K562 (cell line): Measurements from ENCODE around the gene B3GALT5. TPM values are rescaled to one million over a fixed set of nuclear protein-coding genes. Genes with fewer than 3 reads are reported as not detected.

Experiments
- ATAC-seq: fragments of 200-7000 bp; cut with Tn5 transposase; 3 replicates; pipeline ENCODE4 v1.9.1; 2020; ENCODE audit warnings: moderate library complexity
- BruUV-seq: library from RNA; stranded (reverse); fragments of 400-500 nt; replicated peaks from 2 replicates; lab custom pipeline; 2021; lab: Mats Ljungman, UMichigan
- CTCF ChIA-PET: fragments of 300-600 bp; formaldehyde crosslinking; extraction: SDS; loops from one replicate; lab custom pipeline; 2021; ENCODE audit warnings: low intra/inter-chr PET ratio; lab: Yijun Ruan, JAX
- POLR2A ChIA-PET: fragments of 300-600, 350-650 bp; sonication (Branson Sonifier 250); formaldehyde crosslinking; extraction: SDS; loops from one replicate; lab custom pipeline; 2021; ENCODE audit warnings: antibody characterized with exemption, inconsistent platforms; lab: Yijun Ruan, JAX
- DNase-seq, 4 experiments: peaks; one replicate each; pipeline versions ENCODE4 v3.0.0 to v3.0.0-alpha.2; 2011 to 2018; ENCODE audit warnings: low spot score in 3 of 4, mixed read lengths in 3 of 4; ENCODE audit errors: extremely low read depth in 1 of 4
- FAIRE-seq: peaks from 2 replicates; lab custom pipeline; 2011; peaks lifted over from hg19 to GRCh38; lab: Jason Lieb, UNC
- H2AFZ ChIP-seq: 2 replicates; pipeline ENCODE4 v1.6.0; 2011; ENCODE audit warnings: low read depth, low read length, control low read depth, inconsistent platforms
- H3K27ac ChIP-seq: fragments of 200-600 bp; 3 replicates; pipeline ENCODE4 v1.8.0; 2011; ENCODE audit warnings: low read depth, mild to moderate bottlenecking, control low read depth, inconsistent platforms, low read length, moderate library complexity, mixed read lengths; ENCODE audit errors: extremely low read depth
- H3K27me3 ChIP-seq, 2 experiments: fragments of 300-600 bp in 1 of 2; 2 replicates in 1 of 2; 3 replicates in 1 of 2; pipeline versions ENCODE4 v1.6.0 to v1.8.0; 2011; ENCODE audit warnings: inconsistent platforms in 2 of 2, low read length in 2 of 2, mild to moderate bottlenecking in 1 of 2, mixed read lengths in 1 of 2, moderate library complexity in 1 of 2; ENCODE audit not compliant: control insufficient read depth in 2 of 2, insufficient read depth in 2 of 2
- H3K36me3 ChIP-seq: fragments of 300-600 bp; 3 replicates; pipeline ENCODE4 v1.8.0; 2011; ENCODE audit warnings: mild to moderate bottlenecking, low read length, inconsistent platforms; ENCODE audit not compliant: control insufficient read depth, insufficient read depth
- H3K4me1 ChIP-seq, 2 experiments: fragments of 200-600 bp in 1 of 2; replicated peaks in 1 of 2; 2 replicates in 1 of 2; 3 replicates in 1 of 2; pipeline versions ENCODE4 v1.5.1 to v1.8.0; 2011; ENCODE audit warnings: inconsistent platforms in 2 of 2, low read length in 2 of 2, mild to moderate bottlenecking in 1 of 2, mixed read lengths in 1 of 2, moderate library complexity in 1 of 2; ENCODE audit not compliant: control insufficient read depth in 2 of 2, insufficient read depth in 2 of 2
- H3K4me2 ChIP-seq: 2 replicates; pipeline ENCODE4 v1.6.1; 2011; ENCODE audit warnings: low read length, control low read depth, inconsistent platforms, mixed read lengths; ENCODE audit not compliant: insufficient read depth
- H3K4me3 ChIP-seq: fragments of 200-600 bp; sonication (generic), shearing (Covaris generic); 2 replicates; pipeline ENCODE4 v1.5.1; 2016; ENCODE audit warnings: control low read depth, inconsistent platforms
- H3K79me2 ChIP-seq: fragments of 200-600 bp; 3 replicates; pipeline ENCODE4 v1.8.0; 2011; ENCODE audit warnings: low read length, inconsistent platforms; ENCODE audit not compliant: control insufficient read depth, insufficient read depth
- H3K9ac ChIP-seq, 2 experiments: 2 replicates each; pipeline versions ENCODE4 v1.6.0 to v1.6.1; 2011; ENCODE audit warnings: low read depth in 2 of 2, low read length in 2 of 2, control low read depth in 1 of 2, inconsistent platforms in 1 of 2, mild to moderate bottlenecking in 1 of 2, mixed read lengths in 1 of 2; ENCODE audit not compliant: insufficient read depth in 1 of 2
- H3K9me1 ChIP-seq: one replicate; pipeline ENCODE4 v1.6.0; 2011; ENCODE audit warnings: inconsistent platforms, mild to moderate bottlenecking, low read length, moderate library complexity; ENCODE audit not compliant: control insufficient read depth, insufficient read depth
- H3K9me3 ChIP-seq: replicated peaks from 2 replicates; pipeline ENCODE4 v1.5.1; 2011; ENCODE audit warnings: low read depth, low read length, inconsistent platforms; ENCODE audit not compliant: control insufficient read depth, insufficient read depth
- H4K20me1 ChIP-seq: replicated peaks from 2 replicates; pipeline ENCODE4 v1.6.1; 2011; ENCODE audit warnings: low read length, inconsistent platforms, mixed read lengths; ENCODE audit not compliant: control insufficient read depth, insufficient read depth
- DACH1 ChIP-seq: fragments of 450-650 bp; IDR thresholded peaks from 2 replicates; pipeline ENCODE4 v1.6.1; 2018; ENCODE audit not compliant: partially characterized antibody
- JUND ChIP-seq, 2 experiments: IDR thresholded peaks; 2 replicates in 1 of 2; 3 replicates in 1 of 2; pipeline ENCODE4 v1.6.1; 2011; ENCODE audit warnings: borderline replicate concordance in 2 of 2, low read depth in 2 of 2, low read length in 2 of 2, improper control_type of control experiment in 1 of 2, missing biosample characterization in 1 of 2, missing genetic modification characterization in 1 of 2, missing genetic modification reagents in 1 of 2
- KAT2B ChIP-seq: IDR thresholded peaks from one replicate; pipeline ENCODE4 v1.6.1; 2012; ENCODE audit warnings: low read depth, mild to moderate bottlenecking, control low read depth, inconsistent platforms, low read length, moderate library complexity
- MED1 ChIP-seq: sonication (generic); formaldehyde crosslinking; IDR thresholded peaks from 2 replicates; pipeline ENCODE4 v1.8.1; 2023; ENCODE audit warnings: missing genetic modification reagents, borderline replicate concordance
- MTF1 ChIP-seq: fragments of 250-450 bp; sonication (Bioruptor Pico); IDR thresholded peaks from 2 replicates; pipeline ENCODE4 v1.9.0; 2021; ENCODE audit warnings: moderate library complexity, mild to moderate bottlenecking, inconsistent platforms, borderline replicate concordance
- NBN ChIP-seq: fragments of 450-650 bp; IDR thresholded peaks from 2 replicates; pipeline ENCODE4 v1.6.1; 2016; ENCODE audit warnings: low read depth, mild to moderate bottlenecking
- NR3C1 ChIP-seq: sonication (generic); formaldehyde crosslinking; IDR thresholded peaks from 2 replicates; pipeline ENCODE4 v1.8.1; 2022; ENCODE audit warnings: missing genetic modification reagents
- ZHX1 ChIP-seq: fragments of 150-350 bp; conservative IDR thresholded peaks from 2 replicates; pipeline ENCODE4 v1.6.1; 2014; ENCODE audit warnings: low read length
- WGBS: fragments of 100-300 bp; shearing (Covaris generic); methylation state at CpG from one replicate; pipeline ENCODE4 v1.1.6; 2016; ENCODE audit warnings: low coverage, mixed read lengths; ENCODE audit not compliant: insufficient coverage; ENCODE audit errors: missing lambda C conversion rate; 5-methylcytosine and 5-hydroxymethylcytosine counted together
- in situ Hi-C: fragments of 300-500 bp; cut with MboI; formaldehyde crosslinking; loops from 4 replicates; pipeline ENCODE4 v1.15.0; 2018; ENCODE audit warnings: inconsistent platforms, mixed read lengths
- intact Hi-C: fragments of 100-400 bp; cut with micrococcal nuclease; formaldehyde crosslinking; loops from 2 replicates; pipeline ENCODE4 v1.14.2; 2022
- polyA plus RNA-seq, 8 experiments: library from polyadenylated mRNA; depleted of rRNA in 4 of 8; stranded (reverse) in 5 of 8; unstranded in 3 of 8; fragments of >200 nt; fragmentation: Nextera tagmentation in 2 of 8; fragmentation: Illumina TruSeq in 1 of 8; extraction: Ambion mirVana in 2 of 8; extraction: Trizol in 1 of 8; gene quantifications; 2 replicates each; pipeline versions ENCODE4 v1.2.1 to v1.2.3, GENCODE V29; 2011 to 2014; ENCODE audit warnings: inconsistent platforms in 1 of 8, missing spikeins in 1 of 8
- total RNA-seq, 7 experiments: library from RNA; depleted of rRNA in 6 of 7; stranded (reverse); fragments of >200 nt in 6 of 7; fragmentation: Illumina TruSeq in 2 of 7; extraction: Trizol in 2 of 7; gene quantifications; 2 replicates each; pipeline versions ENCODE4 v1.2.1 to v1.2.3, GENCODE V29; 2011 to 2021; ENCODE audit warnings: low replicate concordance in 1 of 7
- TF ChIP-seq, protein P1 (sequence below): fragments of 250-450 bp; sonication (Bioruptor Pico); IDR thresholded peaks from 2 replicates; pipeline ENCODE4 v1.5.0; 2021

The B3GALT5 gene
- total and polyA plus RNA-seq, 9 of the 15 experiments (the other 6 are each of a cell fraction or from before 2014, with no cell fraction given), result 0.02 TPM; not detected in 8

GRCh38 chr21:39680216-39680615 is 67.5 kb downstream of the B3GALT5 start (continued):
- TF ChIP-seq, protein P1, sequence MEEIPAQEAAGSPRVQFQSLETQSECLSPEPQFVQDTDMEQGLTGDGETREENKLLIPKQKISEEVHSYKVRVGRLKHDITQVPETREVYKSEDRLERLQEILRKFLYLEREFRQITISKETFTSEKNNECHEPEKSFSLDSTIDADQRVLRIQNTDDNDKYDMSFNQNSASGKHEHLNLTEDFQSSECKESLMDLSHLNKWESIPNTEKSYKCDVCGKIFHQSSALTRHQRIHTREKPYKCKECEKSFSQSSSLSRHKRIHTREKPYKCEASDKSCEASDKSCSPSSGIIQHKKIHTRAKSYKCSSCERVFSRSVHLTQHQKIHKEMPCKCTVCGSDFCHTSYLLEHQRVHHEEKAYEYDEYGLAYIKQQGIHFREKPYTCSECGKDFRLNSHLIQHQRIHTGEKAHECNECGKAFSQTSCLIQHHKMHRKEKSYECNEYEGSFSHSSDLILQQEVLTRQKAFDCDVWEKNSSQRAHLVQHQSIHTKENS (CRISPR knock-in tag), result no peak
- TF ChIP-seq DACH1, result no peak

DNA sequence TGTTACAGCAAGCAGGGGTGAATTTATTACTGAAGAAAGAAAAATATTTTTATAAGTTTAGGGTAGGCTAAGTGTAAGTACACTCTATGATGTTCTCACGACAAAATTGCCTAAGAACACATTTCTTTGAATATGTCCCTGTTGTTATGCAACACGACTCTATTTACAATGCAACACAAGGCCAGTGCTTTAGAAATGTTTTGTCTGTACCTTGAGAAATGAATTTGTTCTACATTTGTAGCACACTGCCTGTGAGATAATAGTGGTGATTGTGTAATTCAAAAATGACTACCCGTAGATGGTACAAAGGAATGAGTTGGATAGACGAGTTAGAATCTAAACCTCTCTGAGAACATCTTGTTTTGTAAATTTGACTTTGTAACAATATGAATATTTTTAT is 68.5 kb downstream of the B3GALT5 start:
- intact Hi-C loops, result no loop called here
- WGBS, result 2% methylated on average over 4 of the region's 4 CpGs
- TF ChIP-seq JUND (IDR thresholded peaks at IDR 0.05; ENCODE audit: borderline replicate concordance, low read depth, low read length), result no peak
- no peak for TF ChIP-seq JUND (tag; IDR thresholded peaks at IDR 0.05; ENCODE audit: borderline replicate concordance, low read depth, low read length)
- TF ChIP-seq MTF1 (CRISPR knock-in tag), result no peak
- no peak for TF ChIP-seq KAT2B
- TF ChIP-seq NBN, result no peak
- TF ChIP-seq NR3C1 (CRISPR knock-in tag), result no peak
- TF ChIP-seq MED1, result no peak
- no peak for TF ChIP-seq ZHX1

More for the DNA sequence above, 68.5 kb downstream of the B3GALT5 start:
- Histone ChIP-seq H4K20me1 (no peaks in the 10 kb centered on the region; the same call in 1 of the 2 replicates), H3K9ac (no peak overlapping the region), H3K36me3 (no peaks in the 10 kb centered on the region), H3K79me2 (no peaks in the 10 kb centered on the region), H3K27me3 (peaks cover 3 to 9% of the 10 kb centered on the region in 2 experiments; a peak in 3 of 5 replicates), H3K4me2 (no peak overlapping the region), H2AFZ (no peak overlapping the region), H3K27ac (no peak overlapping the region), H3K4me1 (no peaks in the 10 kb centered on the region), H3K9me1 (no peaks in the 10 kb centered on the region), H3K4me3 (no peak overlapping the region), H3K9me3 (no peaks in the 10 kb centered on the region)
- in situ Hi-C loops, result no loop called here
- POLR2A ChIA-PET, result no interaction called here
- ATAC-seq (no peak), FAIRE-seq (no peak), DNase-seq (no peak)
- BruUV-seq, result no TSS peak
- CTCF ChIA-PET, result no interaction called here
